NCI-H1105 treated with DMSO at 0.1 percent for 48 hours (cell line): Measurements from ENCODE around the gene FTSJ3.

Source experiments
- DNase-seq: peaks from one replicate; lab custom pipeline; 2025; lab: John Stamatoyannopoulos, UW

FTSJ3 gene

GRCh38 chr17:63842540-63843386 is 15.3 kb upstream of the FTSJ3 start, which contains the start of gene SMARCD2:
Gene SMARCD2 (minus strand): TSS chr17:63842685. CDS start chr17:63842674, 11 bp downstream.
- DNase-seq: peak; percentile 94

GRCh38 chr17:63842173-63842539 is 14.7 kb upstream of the FTSJ3 start:
- DNase-seq: no peak

GRCh38 chr17:63841350-63842172 is 14.1 kb upstream of the FTSJ3 start:
- DNase-seq: no peak

GRCh38 chr17:63840591-63841349 is 13.3 kb upstream of the FTSJ3 start:
- DNase-seq: no peak

GRCh38 chr17:63838631-63839171 is 11.2 kb upstream of the FTSJ3 start:
- DNase-seq: no peak

- no peak for DNase-seq
Measured at GRCh38 chr17:63837962-63838600, 10.6 kb upstream of the FTSJ3 start.

GRCh38 chr17:63837480-63837879 is 10.0 kb upstream of the FTSJ3 start:
- DNase-seq: no peak

GRCh38 chr17:63836811-63837210 is 9.3 kb upstream of the FTSJ3 start:
- DNase-seq: no peak

GRCh38 chr17:63835167-63835720 is 7.8 kb upstream of the FTSJ3 start:
- no peak for DNase-seq

- peak; percentile 71 for DNase-seq
Measured at GRCh38 chr17:63834431-63835166, 7.1 kb upstream of the FTSJ3 start.

GRCh38 chr17:63833741-63834373 is 6.4 kb upstream of the FTSJ3 start:
- no peak for DNase-seq

- DNase-seq: no peak
Measured at GRCh38 chr17:63833026-63833740, 5.7 kb upstream of the FTSJ3 start.

- no peak for DNase-seq
Measured at GRCh38 chr17:63832455-63832854, 5.0 kb upstream of the FTSJ3 start.

- DNase-seq: no peak
Measured at GRCh38 chr17:63832014-63832413, 4.6 kb upstream of the FTSJ3 start.

- no peak for DNase-seq
Measured at GRCh38 chr17:63831505-63831904, 4.0 kb upstream of the FTSJ3 start.

GRCh38 chr17:63830904-63831491 is 3.5 kb upstream of the FTSJ3 start:
- no peak for DNase-seq

GRCh38 chr17:63830278-63830677 is 2.8 kb upstream of the FTSJ3 start:
- no peak for DNase-seq

GRCh38 chr17:63828936-63829335 is 1.5 kb upstream of the FTSJ3 start:
- DNase-seq: no peak

GRCh38 chr17:63827801-63828221 is 348 bp upstream of the FTSJ3 start:
- DNase-seq: no peak
